HG02870 (cell line): ENCODE results near the gene GNPNAT1.
"Not testable (repeated sequence)": the region's sequence is repeated elsewhere in the genome, so short reads cannot be mapped to it uniquely, and the experiment has no call there.

Source experiments
- ATAC-seq: cut with Tn5 transposase; IDR thresholded peaks from one replicate; pipeline ENCODE4 v1.9.1; 2021; ENCODE audit warnings: mild to moderate bottlenecking, moderate library complexity; ENCODE audit not compliant: unreplicated experiment

The GNPNAT1 gene

DNA sequence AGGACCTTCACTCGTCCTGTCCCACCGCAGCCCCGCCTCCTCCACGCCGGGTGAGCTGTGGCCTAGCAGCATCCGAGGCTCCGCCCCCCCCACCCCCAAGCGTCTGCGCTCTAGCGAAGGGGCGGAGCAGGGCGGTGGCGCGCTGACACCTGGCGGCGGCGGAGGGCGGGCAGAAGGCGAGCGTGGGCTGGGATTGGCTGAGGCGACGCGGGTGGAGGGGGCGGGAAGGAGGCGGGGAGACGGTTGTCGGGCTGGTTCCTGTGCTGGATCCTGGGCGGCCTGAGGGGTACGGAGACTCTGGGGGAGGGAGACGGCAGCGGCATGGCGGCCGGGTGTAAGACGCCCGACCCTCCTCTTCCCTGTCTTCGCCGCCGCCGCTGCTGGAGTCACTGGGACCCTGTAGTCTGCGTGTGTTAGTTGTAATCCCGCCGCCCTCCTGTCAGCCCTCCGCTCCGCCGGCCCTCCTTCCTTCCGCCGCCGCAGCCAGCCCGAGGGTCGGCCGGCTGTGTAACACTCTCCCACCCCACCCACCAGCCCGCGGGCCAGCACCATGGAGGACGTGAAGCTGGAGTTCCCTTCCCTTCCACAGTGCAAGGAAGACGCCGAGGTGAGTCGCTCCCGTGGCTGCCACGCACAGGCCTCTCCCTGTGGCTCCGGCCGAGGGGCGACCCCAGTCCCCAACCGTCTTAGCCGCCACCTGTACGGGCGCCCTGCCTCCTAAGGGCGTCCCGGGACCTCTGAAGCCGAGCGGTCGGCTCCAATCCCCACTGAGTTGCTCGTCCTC is 61.3 kb downstream of the GNPNAT1 start, which contains the start of gene STYX:
STYX (plus strand) TSS at position 242 of the 784 bp plus-strand sequence; CDS start at position 551, 309 bp downstream.
- ATAC-seq: peak; percentile 92

DNA sequence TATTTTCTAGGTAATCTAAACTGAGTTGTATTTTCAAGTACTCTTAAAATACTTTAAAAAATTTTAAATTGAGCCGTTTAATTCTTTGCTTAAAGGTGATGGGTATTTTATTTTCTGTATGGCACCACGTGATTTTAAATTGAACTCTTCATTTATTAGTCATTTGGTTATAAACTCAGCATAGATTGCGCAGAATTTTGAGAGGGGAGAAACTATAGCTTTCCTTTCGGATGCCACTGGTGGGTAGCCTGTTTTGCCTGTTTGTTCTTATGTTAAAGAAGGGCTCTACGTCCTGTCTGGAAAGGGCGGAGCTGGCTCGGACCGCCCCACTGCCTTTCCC is 61.9 kb downstream of the GNPNAT1 start:
- ATAC-seq: no peak

DNA sequence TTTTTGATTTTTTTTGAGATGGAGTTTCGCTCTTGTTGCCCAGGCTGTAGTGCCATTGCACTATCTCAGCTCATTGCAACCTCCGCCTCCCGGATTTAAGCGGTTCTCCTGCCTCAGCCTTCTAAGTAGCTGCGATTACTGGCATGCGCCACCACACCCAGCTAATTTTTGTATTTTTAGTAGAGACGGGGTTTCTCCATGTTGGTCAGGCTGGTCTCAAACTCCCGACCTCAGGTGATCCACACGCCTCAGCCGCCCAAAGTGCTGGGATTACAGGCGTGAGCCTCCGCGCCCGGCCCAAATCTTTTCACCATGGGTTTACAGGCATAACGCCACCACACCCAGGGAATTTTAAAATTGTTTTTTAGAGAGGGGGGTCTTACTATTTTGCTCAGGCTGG is 62.4 kb downstream of the GNPNAT1 start:
- ATAC-seq: not testable (repeated sequence)

DNA sequence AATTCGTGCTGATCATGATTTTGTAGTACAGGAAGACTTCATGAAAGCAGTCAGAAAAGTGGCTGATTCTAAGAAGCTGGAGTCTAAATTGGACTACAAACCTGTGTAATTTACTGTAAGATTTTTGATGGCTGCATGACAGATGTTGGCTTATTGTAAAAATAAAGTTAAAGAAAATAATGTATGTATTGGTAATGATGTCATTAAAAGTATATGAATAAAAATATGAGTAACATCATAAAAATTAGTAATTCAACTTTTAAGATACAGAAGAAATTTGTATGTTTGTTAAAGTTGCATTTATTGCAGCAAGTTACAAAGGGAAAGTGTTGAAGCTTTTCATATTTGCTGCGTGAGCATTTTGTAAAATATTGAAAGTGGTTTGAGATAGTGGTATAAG is 63.9 kb downstream of the GNPNAT1 start:
- ATAC-seq: not testable (repeated sequence)
